Activated CD8-positive, alpha-beta memory T cell treated with anti-CD3 and anti-CD28 coated beads for 36 hours (primary cell): ENCODE measurements around the gene ADAM30. TPM values are rescaled to one million over a fixed set of nuclear protein-coding genes. Genes with fewer than 3 reads are reported as not detected.

Source experiments
- CTCF ChIA-PET: fragments of 350-600 bp; sonication (Branson Sonifier 250); formaldehyde crosslinking; loops from one replicate; lab custom pipeline; 2021; ENCODE audit warnings: antibody characterized with exemption; lab: Charles Lee
- POLR2A ChIA-PET: fragments of 350-600 bp; sonication (Branson Sonifier 250); formaldehyde crosslinking; loops from one replicate; lab custom pipeline; 2021; ENCODE audit warnings: antibody characterized with exemption; lab: Charles Lee
- total RNA-seq, 2 experiments: library from RNA; stranded (reverse); gene quantifications; one replicate each; pipeline ENCODE4 v1.2.3, GENCODE V29; 2021

ADAM30 gene
- total RNA-seq: not detected

DNA sequence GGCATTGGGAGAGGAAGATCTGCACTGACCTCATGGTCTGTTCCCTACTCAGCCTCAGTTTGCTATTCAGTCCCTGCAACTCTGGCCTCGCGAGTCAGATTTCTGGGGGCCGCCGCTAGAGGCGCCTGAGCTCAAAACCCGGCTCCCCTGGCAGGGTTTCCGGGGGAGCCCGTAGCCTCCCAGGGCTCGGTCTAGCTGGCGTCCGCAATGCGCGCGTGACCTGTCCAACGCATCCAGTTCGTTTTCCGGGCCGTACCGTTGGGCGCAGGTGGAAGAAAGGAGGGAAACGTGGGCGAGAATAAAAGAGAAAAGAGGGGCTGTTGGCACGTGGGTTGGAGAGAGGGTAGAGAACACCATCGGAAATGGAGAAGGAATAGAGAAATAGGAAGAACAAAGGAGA lies at the start of gene ADAM30:
ADAM30 (minus strand) TSS at position 213 of the 400 bp plus-strand sequence; CDS start at position 34, 179 bp downstream.
- CTCF ChIA-PET: interaction anchor here (1.5 kb wide), 1 partner anchor 10 kb away, joined by 3 read pairs; no protein-coding TSS in a partner anchor
- POLR2A ChIA-PET: no interaction called here

GRCh38 chr1:119943216-119943615 lies 46.9 kb upstream of the ADAM30 start:
- ChIA-PET CTCF (no interaction called here), POLR2A (no interaction called here)

DNA sequence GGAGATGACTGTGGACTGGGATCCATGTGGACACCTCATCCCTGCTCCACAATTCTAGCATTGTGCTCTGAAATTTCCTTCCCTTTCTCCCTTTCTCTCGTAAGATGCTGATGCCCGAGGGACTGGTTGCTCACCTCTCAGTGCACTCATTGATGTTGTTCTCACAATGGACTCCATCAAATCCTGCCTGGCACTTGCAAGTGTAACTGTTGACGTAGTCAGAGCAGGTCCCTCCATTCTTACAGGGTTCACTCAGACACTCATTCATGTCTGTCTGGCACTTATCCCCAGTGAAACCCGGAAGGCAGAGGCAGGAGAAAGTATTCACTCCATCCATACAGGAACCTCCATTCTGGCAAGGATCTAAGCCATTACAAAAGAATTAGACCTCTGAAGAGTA lies 45.1 kb upstream of the ADAM30 start:
- ChIA-PET CTCF (no interaction called here), POLR2A (no interaction called here)

DNA sequence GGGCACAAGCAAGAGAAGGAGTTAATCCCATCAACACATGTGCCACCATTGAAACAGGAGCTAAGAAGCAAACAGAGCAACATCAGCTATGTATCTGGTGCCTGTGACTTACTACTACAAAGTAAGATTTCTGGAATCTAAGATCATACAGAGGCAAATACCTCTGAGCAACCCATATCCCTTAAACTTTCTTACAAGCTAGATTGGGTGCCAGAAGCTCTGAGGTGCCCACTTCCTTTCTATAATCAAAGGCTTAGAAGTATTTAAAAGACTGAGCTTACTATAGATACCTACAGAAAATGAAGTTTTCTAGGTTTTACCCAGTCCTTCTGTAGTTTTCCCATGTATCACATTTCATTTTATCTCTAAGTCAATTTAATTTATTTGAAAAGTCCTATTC lies 44.4 kb upstream of the ADAM30 start:
- ChIA-PET CTCF (no interaction called here), POLR2A (no interaction called here)

DNA sequence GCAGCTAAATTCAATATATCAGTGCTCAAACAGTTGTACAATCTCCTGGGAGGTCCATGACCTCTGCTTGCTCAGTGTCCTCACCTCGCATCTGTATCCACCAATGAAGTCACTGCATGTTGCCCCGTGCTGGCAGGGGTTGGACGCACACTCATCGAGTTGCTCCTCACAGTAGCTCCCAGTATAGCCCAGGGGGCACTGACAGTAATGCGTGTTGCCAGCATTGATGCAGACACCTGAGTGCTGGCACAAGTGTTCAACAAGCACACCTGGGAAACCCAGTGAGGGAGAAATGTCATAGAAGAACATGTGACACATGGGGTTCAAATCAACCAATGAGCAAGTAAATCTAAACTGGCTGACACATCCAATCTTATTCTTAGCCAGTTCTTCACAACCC lies 40.9 kb upstream of the ADAM30 start:
- ChIA-PET CTCF (no interaction called here), POLR2A (no interaction called here)

DNA sequence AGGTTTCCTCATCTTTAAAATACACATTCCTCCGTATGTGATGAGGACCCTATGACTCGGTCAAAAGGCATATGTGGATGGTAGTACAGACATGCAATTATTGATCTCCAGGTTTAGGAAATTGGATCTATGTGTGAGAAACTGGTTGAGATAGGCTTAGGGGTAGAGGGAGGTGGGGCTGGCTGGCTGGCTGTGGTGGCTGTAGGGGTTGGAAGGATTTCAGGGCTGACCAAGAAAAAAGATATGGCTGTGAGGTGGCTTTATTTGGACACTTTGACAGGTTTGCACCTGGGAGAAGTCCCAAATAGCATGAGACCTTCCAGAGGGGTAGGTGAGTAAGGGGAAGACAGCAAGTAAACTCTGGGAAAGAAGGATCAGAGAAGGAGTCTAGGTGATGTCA lies 39.6 kb upstream of the ADAM30 start:
- ChIA-PET POLR2A (no interaction called here), CTCF (no interaction called here)

DNA sequence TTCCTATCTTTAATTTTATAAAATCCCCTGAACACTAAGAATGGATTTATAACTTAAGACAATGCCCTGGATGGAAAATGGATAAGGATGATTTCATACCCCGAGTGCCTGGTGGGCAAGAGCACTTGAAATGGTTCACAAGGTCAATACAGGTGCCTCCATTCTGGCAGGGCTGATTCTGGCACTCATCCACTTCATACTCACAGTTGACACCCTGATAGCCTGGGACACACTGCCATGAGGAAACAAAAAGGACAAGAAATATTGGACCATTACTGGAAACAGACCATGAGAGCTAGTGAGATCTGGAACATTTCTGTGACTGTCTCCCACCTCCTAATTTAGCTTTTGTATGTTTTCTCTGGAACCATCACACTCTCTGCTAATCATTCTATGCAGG lies 39.1 kb upstream of the ADAM30 start:
- ChIA-PET CTCF (no interaction called here), POLR2A (no interaction called here)

DNA sequence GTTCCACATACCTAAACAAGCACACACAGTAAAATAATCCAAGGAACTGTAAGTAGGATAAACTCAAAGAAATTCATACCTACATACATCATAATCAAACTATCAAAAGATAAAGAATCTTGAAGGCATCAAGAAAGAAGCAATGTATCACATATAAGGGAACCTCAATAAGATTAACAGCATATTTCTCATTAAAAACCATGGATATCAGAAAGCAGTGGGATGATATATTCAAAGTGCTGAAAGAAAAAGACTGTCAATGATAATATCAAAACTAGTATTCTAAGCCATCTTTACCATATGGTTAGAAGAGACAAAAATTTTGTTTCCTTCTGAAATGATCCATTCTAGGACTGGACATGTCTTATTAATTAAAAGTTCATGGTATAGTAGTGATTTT lies 37.1 kb upstream of the ADAM30 start:
- ChIA-PET CTCF (no interaction called here), POLR2A (no interaction called here)

DNA sequence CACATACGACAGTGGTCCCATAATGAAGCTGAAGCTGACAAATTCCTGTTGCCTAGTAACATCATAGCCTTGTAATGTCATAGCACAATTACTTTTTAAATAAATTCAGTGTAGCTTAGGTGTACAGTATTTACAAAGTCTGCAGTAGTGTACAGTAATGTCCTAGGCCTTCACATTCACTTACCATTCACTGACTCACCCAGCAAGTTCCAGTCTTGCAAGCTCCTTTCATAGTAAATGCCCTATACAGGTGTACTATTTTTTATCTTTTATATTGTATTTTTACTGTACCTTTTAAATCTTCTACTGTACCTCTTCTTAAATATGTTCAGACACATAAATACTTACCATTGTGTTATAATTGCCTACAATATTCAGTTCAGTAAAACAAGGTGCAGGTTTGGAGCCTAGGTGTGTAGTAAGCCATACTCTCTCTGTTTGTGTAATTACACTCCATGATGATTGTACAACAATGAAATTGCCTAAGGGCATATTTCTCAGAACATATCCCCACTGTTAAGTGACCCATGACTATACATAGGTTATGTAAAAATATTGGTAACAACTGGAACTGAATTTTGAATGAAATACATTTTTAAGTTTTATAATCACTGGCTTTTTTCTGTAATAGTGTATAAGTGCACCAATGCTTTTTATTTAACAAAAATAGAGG lies 33.5 kb upstream of the ADAM30 start:
- POLR2A ChIA-PET: no interaction called here
- CTCF ChIA-PET: no interaction called here

GRCh38 chr1:119926553-119926952 lies 30.2 kb upstream of the ADAM30 start:
- ChIA-PET POLR2A (no interaction called here), CTCF (no interaction called here)

GRCh38 chr1:119924948-119925898 lies 28.9 kb upstream of the ADAM30 start:
- POLR2A ChIA-PET: no interaction called here
- CTCF ChIA-PET: no interaction called here

DNA sequence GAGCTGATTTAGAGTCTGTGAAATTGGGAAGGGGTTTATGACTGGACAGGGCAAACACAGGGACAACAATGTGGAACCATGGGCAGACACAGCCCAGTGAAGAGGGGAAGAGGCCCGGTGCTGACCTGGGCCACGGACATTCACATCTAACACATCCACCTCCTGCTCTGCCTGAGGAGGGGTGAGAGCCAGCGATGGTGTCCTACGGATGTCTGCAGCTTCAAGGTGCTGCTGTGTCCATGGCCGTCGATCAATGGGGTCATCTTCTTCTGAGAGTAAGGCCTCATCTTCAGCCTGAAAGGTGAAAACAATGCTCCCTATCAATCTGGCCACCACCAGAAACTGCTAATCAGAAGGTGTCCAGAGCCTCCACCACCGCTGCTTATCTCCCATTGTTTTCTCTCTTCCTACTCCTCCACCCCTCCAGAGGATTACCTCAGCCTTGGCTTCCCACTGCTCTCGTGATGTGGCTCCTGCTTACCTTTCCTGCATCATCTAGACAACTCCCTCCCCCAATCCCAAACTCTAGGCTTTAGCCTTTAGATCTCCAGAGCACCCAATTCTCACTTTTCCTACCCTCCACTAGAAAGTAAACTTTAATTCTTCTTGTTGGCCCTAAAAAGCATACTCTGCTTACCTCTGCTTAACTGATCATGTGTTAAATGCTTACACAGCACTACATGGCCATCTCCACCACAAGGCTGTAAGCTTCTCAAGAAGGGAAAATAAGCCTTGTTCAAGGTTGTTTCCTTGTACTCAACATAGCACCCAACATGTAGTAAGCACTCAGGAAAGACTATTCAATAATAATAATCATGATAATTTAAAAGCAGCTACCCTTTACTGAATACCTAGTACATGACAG lies 24.0 kb upstream of the ADAM30 start:
- ChIA-PET CTCF (interaction anchor here (0.7 kb wide), 1 partner anchor 29 kb away, joined by 4 read pairs; no protein-coding TSS in a partner anchor), POLR2A (no interaction called here)

DNA sequence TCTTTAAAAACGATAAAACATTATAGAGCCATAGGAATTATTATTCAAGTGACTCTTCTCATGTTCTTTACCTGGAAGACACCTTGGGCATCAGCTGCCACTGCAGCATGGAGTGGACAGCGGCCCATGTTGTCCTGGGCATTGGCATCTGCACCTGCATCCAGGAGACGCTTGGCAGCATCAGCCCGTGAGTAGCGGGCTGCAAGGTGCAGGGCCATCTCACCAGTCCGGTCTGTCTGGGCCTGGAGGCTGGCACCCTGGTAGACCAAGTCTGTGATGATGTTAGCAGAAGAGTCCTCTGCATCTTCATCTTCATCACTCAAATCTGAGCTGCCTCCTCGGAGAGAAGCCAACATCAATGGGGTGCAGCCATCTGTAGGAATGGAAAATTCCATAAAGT lies 22.9 kb upstream of the ADAM30 start:
- ChIA-PET POLR2A (no interaction called here), CTCF (no interaction called here)

DNA sequence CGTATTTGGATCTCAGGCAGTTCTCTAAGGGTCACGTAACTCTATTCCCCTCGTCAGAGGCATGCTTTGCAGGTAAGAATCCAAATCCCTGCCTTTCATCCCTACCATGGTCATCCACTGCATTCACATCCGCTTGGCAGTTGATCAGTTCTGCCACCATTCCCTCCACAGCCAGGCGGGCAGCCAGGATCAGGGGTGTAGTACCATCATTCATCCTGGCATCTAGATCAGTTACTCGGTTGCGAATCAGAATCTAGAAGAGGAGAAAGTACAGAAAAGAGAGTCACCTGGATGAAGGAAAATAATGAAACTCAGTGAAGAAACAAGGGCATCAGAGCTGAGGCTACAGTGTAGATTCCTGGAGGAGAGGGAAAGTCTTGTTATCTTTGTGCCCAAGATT lies 22.0 kb upstream of the ADAM30 start:
- ChIA-PET CTCF (no interaction called here), POLR2A (no interaction called here)

DNA sequence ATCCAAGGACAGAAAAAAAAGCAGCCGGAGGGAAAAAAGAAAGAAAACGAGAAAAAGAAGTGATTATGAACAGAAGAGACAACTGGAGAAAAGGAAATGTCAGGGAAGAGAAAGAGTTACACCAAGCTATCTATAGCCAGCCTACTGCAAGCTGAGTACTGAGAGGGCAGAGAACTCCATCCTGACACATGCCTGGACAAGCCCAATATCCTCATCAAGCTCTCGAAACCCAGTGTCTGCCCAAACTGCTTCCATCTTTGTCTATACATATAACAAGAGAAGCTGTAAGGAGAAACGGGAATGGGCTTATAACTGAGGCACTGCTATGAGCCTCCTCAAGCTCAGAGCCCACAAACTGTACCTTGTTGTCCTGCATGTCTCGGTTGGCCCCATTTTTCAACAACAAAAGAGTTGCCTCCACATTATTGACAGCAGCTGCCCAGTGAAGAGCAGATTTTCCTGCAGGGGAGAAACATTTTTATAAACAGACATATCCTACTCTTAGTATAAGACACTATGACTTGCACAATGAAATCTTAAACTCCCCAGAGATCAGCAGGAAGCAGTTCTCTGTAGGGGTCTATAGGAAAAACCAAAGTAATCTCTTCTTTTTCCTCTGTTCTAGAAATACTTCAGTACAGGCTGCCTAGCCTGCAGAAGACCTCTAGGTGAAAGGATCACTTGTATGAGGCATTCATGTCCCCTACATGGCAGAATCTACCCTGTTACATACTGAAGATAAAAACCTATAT lies 21.2 kb upstream of the ADAM30 start:
- POLR2A ChIA-PET: no interaction called here
- CTCF ChIA-PET: no interaction called here

- ChIA-PET POLR2A (no interaction called here), CTCF (no interaction called here)
Observed at GRCh38 chr1:119915517-119915916, 19.2 kb upstream of the ADAM30 start.

- ChIA-PET CTCF (no interaction called here), POLR2A (no interaction called here)
Observed at GRCh38 chr1:119914071-119914470, 17.8 kb upstream of the ADAM30 start.

DNA sequence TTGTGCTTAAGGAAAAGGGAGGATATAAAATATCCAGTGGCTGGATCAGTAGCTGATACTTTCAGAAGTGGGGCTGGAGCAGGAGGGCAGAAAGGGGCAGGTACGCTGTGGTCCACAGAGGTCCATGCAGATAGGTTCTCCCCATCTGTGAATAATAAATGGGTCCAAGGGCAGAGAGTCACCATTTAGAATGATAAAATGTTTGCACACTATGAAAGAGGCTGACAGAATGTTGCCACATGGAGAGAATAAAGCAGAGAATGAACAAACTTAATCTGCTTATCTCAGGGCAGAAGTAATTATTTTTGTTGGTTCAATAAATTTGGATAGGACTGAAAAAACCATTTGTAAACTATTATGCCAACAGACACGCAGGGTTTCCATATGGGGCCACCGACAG lies 16.6 kb upstream of the ADAM30 start:
- POLR2A ChIA-PET: no interaction called here

DNA sequence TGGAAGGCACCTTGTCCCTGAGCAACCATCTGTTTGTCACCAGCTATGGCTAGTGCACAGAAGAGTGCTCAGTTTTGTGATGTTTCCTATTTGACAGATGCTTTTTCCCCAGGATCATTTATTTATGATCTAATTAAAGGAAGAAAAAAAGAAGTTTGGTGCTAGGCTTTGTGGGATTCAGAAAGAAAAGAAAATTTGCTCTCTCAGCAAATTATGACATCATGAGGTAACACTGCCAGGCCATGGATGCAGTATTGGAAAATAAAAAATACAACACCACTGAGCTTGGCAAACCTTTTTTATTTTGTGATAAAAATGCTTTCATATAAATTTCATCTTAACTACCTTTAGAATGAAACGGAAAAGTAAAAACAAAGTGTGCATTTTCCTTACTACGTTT lies 15.5 kb upstream of the ADAM30 start:
- ChIA-PET POLR2A (no interaction called here), CTCF (no interaction called here)

More for the DNA sequence above, 16.6 kb upstream of the ADAM30 start:
- CTCF ChIA-PET: no interaction called here
